ENCODE results near the gene SRSF1.

DNA sequence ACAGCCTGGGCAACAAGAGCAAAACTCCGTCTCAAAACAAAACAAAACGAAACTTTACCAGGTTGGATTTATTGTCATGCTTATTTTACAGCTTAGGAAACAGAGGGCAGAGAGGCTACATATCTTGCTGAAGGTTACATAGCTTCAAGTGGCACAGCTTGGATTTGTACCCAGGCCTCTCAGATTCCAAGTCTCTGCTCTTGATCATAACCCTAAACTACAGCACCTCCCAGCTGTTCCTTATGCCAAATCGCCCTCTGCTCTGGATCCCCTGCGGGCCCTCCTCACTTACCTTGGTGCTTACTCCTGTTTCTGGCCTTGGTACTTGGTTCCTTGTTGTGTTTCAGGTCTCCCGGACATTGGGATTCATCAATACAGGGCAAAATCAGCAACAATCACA lies 40.2 kb downstream of the SRSF1 start:
- TF ChIP-seq, protein P1, sequence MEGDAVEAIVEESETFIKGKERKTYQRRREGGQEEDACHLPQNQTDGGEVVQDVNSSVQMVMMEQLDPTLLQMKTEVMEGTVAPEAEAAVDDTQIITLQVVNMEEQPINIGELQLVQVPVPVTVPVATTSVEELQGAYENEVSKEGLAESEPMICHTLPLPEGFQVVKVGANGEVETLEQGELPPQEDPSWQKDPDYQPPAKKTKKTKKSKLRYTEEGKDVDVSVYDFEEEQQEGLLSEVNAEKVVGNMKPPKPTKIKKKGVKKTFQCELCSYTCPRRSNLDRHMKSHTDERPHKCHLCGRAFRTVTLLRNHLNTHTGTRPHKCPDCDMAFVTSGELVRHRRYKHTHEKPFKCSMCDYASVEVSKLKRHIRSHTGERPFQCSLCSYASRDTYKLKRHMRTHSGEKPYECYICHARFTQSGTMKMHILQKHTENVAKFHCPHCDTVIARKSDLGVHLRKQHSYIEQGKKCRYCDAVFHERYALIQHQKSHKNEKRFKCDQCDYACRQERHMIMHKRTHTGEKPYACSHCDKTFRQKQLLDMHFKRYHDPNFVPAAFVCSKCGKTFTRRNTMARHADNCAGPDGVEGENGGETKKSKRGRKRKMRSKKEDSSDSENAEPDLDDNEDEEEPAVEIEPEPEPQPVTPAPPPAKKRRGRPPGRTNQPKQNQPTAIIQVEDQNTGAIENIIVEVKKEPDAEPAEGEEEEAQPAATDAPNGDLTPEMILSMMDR (IDR thresholded peaks at IDR 0.05): no peak
- no peak for TF ChIP-seq POLR2A (IDR thresholded peaks at IDR 0.05)
